Measurements from ENCODE around the gene TFEC.
A peak's percentile ranks its signal among the peaks of the same experiment; 100 is the strongest.

TFEC gene

DNA sequence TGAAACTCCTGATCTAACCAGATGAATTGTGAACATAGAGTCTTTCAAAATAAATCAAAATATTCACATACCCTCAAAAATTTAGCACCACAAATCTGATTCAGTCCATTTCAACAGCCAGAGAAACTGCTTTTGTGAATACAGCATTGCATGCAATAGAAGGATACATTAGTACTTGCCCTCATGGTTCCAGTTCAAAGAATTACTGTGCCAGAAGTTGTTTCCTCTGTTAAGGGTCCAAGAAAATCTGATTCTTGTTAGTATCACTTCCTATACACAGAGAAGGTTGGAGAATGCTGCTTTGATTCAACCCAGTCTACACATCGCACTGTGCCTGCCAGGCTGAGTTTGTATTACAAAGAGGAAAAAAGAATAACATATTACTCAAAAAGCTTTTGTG is 115.6 kb downstream of the TFEC start:
- TF ChIP-seq, protein P1, sequence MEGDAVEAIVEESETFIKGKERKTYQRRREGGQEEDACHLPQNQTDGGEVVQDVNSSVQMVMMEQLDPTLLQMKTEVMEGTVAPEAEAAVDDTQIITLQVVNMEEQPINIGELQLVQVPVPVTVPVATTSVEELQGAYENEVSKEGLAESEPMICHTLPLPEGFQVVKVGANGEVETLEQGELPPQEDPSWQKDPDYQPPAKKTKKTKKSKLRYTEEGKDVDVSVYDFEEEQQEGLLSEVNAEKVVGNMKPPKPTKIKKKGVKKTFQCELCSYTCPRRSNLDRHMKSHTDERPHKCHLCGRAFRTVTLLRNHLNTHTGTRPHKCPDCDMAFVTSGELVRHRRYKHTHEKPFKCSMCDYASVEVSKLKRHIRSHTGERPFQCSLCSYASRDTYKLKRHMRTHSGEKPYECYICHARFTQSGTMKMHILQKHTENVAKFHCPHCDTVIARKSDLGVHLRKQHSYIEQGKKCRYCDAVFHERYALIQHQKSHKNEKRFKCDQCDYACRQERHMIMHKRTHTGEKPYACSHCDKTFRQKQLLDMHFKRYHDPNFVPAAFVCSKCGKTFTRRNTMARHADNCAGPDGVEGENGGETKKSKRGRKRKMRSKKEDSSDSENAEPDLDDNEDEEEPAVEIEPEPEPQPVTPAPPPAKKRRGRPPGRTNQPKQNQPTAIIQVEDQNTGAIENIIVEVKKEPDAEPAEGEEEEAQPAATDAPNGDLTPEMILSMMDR (IDR thresholded peaks at IDR 0.05; ENCODE audit: low read depth, low read length, missing control alignments): no peak
- in situ Hi-C loops (cut with HindIII; ENCODE audit: low sequenced_read_pairs): no loop called here
- DNase-seq (ENCODE audit: low read depth): no peak
- no peak overlapping the region for H3K4me3 ChIP-seq (ENCODE audit: low read depth, low read length)

DNA sequence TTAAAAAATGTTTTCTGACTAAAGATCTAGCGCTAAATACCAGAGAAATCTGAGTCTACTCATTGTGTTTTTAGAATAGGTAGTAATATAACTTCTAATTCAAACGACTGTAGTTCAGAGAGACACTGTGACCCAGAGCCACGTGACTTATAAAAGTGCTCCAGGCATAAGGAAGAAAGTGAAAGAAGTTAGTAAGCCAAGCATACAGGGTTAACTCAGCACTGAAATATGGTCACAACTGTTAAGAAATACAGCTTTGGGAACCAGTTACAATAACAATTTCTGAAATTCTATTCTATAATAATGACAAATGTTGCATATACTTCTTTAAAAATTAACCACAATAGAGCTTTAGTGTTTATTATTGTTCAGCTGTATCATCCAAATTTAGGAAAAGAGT is 119.1 kb downstream of the TFEC start:
- TF ChIP-seq, protein P1 (IDR thresholded peaks at IDR 0.05; ENCODE audit: low read depth, low read length, missing control alignments): no peak
- no peak overlapping the region for H3K4me3 ChIP-seq (ENCODE audit: low read depth, low read length)
- DNase-seq (ENCODE audit: low read depth): no peak
- in situ Hi-C loops (cut with HindIII; ENCODE audit: low sequenced_read_pairs): no loop called here

DNA sequence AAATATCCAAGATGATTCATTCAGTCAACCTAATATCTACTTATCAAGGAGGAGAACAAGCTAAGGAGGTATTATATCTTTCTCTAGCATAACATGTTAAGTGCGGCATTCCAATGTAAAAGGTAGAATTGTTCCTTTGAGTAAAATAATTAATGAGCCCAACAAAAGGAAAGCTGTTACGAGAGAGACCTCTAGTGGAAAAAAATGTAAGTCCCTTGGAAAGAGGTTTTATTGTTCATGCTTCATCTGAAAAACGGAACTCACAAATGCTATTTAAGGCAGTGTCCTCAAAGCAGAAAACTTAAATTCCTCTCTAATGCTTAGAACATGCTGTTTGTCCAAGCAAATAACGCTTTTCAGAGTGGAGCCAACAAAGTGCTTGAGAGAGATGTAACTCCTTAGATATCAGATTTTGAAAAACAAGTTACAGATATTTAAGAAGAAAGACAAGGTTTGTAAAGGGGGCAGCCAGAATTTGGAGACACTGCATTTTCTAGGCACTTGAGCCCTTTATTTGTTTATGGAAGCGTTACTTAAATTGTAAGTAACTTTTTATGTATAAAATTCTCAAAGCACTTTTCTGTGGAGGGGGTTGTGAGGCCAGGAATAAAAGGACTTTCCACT is 119.9 kb downstream of the TFEC start:
- no peak overlapping the region for H3K4me3 ChIP-seq (ENCODE audit: low read depth, low read length)
- in situ Hi-C loops (cut with HindIII; ENCODE audit: low sequenced_read_pairs): no loop called here
- TF ChIP-seq, protein P1 (IDR thresholded peaks at IDR 0.05; ENCODE audit: low read depth, low read length, missing control alignments): peak; percentile 53
- peak; percentile 35 for DNase-seq (ENCODE audit: low read depth)

DNA sequence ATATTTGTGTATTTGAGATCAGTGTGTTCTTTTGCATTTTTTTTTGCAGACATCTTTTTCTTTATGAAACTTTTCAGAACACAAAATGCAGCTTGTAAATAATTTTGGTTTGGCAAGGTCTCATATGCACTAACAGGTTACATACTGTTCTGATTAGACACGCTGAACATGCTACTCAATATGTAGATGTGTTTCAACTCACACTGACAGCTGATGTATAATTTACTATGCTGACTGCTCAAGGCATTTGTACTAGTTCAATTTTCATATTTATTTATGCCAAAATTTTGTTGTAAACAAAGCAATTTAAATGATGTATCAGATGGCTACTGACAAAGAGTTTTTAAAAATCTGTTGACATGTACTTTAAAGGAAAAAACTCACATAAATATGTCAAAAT is 123.8 kb downstream of the TFEC start:
- H3K4me3 ChIP-seq (ENCODE audit: low read depth, low read length): no peak overlapping the region
- DNase-seq (ENCODE audit: low read depth): peak; percentile 37
- TF ChIP-seq, protein P1 (IDR thresholded peaks at IDR 0.05; ENCODE audit: low read depth, low read length, missing control alignments): no peak
- in situ Hi-C loops (cut with HindIII; ENCODE audit: low sequenced_read_pairs): no loop called here

DNA sequence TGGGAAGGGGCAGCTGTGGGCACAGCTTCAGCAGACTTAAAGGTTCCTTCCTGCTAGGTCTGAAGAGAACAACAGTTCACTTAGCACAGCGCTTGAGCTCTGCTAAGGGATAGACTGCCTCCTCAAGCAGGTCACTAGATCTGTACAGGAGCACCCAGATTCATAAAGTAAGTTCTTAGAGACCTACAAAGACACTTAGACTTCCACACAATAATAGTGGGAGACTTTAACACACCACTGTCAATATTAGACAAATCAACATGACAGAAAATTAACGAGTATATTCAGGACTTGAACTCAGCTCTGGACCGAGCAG is 140.9 kb downstream of the TFEC start:
- no peak overlapping the region for H3K4me3 ChIP-seq (ENCODE audit: low read depth, low read length)
- no peak for DNase-seq (ENCODE audit: low read depth)
- TF ChIP-seq, protein P1 (IDR thresholded peaks at IDR 0.05; ENCODE audit: low read depth, low read length, missing control alignments): no peak
- in situ Hi-C loops (cut with HindIII; ENCODE audit: low sequenced_read_pairs): no loop called here

DNA sequence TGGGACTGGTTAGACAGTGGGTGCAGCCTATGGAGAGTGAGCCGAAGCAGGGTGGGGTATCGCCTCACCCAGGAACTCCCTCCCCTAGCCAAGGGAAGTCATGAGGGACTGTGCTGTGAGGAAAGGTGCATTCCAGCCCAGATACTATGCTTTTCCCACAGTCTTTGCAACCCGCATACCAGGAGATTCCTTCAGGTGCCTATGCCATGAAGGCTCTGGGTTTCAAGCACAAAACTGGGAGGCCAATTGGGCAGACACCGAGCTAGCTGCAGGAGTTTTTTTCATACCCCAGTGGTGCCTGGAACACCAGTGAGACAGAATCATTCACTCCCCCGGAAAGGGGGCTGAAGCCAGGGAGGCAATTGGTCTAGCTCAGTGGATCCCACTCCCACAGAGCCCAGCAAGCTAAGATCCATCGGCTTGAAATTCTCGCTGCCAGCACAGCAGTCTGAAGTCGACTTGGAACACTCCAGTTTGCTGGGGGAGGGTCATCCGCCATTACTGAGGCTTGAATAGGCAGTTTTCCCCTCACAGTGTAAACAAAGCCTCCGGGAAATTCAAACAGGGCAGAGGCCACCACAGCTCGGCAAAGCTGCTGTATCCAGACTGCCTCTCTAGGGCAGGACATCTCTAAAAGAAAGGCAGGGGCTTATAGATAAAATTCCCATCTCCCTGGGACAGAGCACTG is 141.4 kb downstream of the TFEC start:
- TF ChIP-seq, protein P1 (IDR thresholded peaks at IDR 0.05; ENCODE audit: low read depth, low read length, missing control alignments): no peak
- H3K4me3 ChIP-seq (ENCODE audit: low read depth, low read length): no peak overlapping the region

More for the DNA sequence above, 141.4 kb downstream of the TFEC start:
- in situ Hi-C loops (cut with HindIII; ENCODE audit: low sequenced_read_pairs): no loop called here
- no peak for DNase-seq (ENCODE audit: low read depth)

All from astrocyte of the cerebellum (primary cell).